Ascending aorta (tissue), 2 donors: Measurements from ENCODE around the gene LTBP4. TPM values are rescaled to one million over a fixed set of nuclear protein-coding genes. Genes with fewer than 3 reads are reported as not detected.

Experiments
- DNase-seq, 2 donors: peaks; one replicate each; pipeline ENCODE4 v3.0.0-alpha.2; 2019; ENCODE audit warnings: low spot score in 2 of 2
- H3K27ac ChIP-seq, 2 donors: fragments of 200-600 bp; sonication (generic); one replicate each; pipeline ENCODE4 v1.5.1; 2016 to 2017; ENCODE audit warnings: mild to moderate bottlenecking in 1 of 2
- H3K27me3 ChIP-seq: fragments of 200-600 bp; sonication (generic); one replicate; pipeline ENCODE4 v1.5.1; 2017
- H3K36me3 ChIP-seq, 2 donors: fragments of 200-600 bp; sonication (generic); one replicate each; pipeline ENCODE4 v1.5.1; 2016
- H3K4me1 ChIP-seq, 2 donors: fragments of 200-600 bp; sonication (generic); one replicate each; pipeline ENCODE4 v1.5.1; 2016 to 2017; ENCODE audit warnings: mild to moderate bottlenecking in 1 of 2
- H3K4me3 ChIP-seq, 2 donors: fragments of 200-600 bp; sonication (generic); one replicate each; pipeline ENCODE4 v1.5.1; 2016 to 2017; ENCODE audit warnings: mild to moderate bottlenecking in 1 of 2
- H3K9me3 ChIP-seq, 2 donors: fragments of 200-600 bp; sonication (generic); one replicate each; pipeline ENCODE4 v1.5.1; 2016
- intact Hi-C: fragments of 100-400 bp; cut with DNase I; formaldehyde crosslinking; loops from one replicate; pipeline ENCODE4 v1.15.1; 2023
- total RNA-seq: library from RNA; depleted of rRNA; stranded (reverse); fragments of >200 nt; gene quantifications from one replicate; pipeline ENCODE4 v1.1.0, GENCODE V29; 2016
- TF ChIP-seq, protein P1 (sequence below), 3 experiments: fragments of 200-600 bp in 2 of 3; fragments of 450-650 bp in 1 of 3; sonication (generic) in 2 of 3; IDR thresholded peaks; one replicate each; pipeline ENCODE4 v1.5.1; 2016 to 2019; ENCODE audit warnings: antibody characterized with exemption in 3 of 3, mild to moderate bottlenecking in 1 of 3, moderate library complexity in 1 of 3

LTBP4 gene, protein sequence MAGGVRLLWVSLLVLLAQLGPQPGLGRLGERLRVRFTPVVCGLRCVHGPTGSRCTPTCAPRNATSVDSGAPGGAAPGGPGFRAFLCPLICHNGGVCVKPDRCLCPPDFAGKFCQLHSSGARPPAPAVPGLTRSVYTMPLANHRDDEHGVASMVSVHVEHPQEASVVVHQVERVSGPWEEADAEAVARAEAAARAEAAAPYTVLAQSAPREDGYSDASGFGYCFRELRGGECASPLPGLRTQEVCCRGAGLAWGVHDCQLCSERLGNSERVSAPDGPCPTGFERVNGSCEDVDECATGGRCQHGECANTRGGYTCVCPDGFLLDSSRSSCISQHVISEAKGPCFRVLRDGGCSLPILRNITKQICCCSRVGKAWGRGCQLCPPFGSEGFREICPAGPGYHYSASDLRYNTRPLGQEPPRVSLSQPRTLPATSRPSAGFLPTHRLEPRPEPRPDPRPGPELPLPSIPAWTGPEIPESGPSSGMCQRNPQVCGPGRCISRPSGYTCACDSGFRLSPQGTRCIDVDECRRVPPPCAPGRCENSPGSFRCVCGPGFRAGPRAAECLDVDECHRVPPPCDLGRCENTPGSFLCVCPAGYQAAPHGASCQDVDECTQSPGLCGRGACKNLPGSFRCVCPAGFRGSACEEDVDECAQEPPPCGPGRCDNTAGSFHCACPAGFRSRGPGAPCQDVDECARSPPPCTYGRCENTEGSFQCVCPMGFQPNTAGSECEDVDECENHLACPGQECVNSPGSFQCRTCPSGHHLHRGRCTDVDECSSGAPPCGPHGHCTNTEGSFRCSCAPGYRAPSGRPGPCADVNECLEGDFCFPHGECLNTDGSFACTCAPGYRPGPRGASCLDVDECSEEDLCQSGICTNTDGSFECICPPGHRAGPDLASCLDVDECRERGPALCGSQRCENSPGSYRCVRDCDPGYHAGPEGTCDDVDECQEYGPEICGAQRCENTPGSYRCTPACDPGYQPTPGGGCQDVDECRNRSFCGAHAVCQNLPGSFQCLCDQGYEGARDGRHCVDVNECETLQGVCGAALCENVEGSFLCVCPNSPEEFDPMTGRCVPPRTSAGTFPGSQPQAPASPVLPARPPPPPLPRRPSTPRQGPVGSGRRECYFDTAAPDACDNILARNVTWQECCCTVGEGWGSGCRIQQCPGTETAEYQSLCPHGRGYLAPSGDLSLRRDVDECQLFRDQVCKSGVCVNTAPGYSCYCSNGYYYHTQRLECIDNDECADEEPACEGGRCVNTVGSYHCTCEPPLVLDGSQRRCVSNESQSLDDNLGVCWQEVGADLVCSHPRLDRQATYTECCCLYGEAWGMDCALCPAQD (N-terminal part only)
- 691 TPM for total RNA-seq

DNA sequence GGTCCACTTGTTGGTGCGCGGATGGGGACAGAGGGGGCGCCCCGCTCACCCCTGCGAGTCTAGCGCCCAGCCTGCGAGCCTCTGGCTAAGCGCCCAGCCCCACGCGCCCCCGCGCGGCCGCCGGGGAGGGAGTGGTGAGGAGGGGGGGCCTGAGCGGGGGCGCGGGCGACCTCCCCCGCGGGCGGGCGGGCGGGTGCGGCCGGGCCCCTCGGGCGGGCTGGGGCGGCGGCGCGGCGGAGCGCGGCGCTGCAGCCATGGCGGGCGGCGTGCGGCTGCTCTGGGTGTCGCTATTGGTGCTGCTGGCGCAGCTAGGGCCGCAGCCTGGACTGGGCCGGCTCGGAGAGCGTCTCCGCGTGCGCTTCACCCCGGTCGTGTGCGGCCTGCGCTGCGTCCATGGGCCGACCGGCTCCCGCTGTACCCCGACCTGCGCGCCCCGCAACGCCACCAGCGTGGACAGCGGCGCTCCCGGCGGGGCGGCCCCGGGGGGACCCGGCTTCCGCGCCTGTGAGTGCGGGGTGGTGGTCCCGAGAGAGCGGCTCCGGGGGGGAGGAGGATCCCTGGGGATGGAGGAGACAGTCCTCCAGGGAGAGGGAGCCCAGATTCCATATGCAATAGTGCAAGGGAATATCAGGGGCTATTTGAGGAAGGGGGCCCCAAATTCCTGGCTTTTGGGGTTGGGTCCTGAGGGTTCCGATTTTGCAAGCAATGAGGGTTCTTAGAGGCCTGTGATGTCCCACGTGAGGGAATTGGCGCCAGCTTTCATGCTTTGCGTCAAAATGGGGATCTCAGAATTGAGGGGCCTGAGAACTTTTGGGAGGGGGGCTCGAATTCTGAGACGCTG is at the start of gene LTBP4:
Gene LTBP4, plus strand, starts transcription at position 236 of the 841 bp plus-strand sequence. Its CDS starts 19 bp downstream, at position 255.
- Histone ChIP-seq H3K4me1 (peaks cover 26 to 62% of the 10 kb centered on the region in 2 donors), H3K27me3 (no peaks in the 10 kb centered on the region), H3K36me3 (no peaks in the 10 kb centered on the region), H3K9me3 (no peaks in the 10 kb centered on the region), H3K4me3 (peak within 1 kb of the TSS; percentile 75 to 92), H3K27ac (peak within 1 kb of the TSS; percentile 88 to 95)
- TF ChIP-seq, protein P1, sequence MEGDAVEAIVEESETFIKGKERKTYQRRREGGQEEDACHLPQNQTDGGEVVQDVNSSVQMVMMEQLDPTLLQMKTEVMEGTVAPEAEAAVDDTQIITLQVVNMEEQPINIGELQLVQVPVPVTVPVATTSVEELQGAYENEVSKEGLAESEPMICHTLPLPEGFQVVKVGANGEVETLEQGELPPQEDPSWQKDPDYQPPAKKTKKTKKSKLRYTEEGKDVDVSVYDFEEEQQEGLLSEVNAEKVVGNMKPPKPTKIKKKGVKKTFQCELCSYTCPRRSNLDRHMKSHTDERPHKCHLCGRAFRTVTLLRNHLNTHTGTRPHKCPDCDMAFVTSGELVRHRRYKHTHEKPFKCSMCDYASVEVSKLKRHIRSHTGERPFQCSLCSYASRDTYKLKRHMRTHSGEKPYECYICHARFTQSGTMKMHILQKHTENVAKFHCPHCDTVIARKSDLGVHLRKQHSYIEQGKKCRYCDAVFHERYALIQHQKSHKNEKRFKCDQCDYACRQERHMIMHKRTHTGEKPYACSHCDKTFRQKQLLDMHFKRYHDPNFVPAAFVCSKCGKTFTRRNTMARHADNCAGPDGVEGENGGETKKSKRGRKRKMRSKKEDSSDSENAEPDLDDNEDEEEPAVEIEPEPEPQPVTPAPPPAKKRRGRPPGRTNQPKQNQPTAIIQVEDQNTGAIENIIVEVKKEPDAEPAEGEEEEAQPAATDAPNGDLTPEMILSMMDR (IDR thresholded peaks at IDR 0.05) = peak in 1 of 3 experiments; percentile 15
- peak in 1 of 2 donors; percentile 86 for DNase-seq
- intact Hi-C loops = loop anchor here (5.0 to 10.0 kb wide), 3 partner anchors 159 to 317 kb away; partner anchors contain the start of genes AKT2, SERTAD1 and SERTAD3

DNA sequence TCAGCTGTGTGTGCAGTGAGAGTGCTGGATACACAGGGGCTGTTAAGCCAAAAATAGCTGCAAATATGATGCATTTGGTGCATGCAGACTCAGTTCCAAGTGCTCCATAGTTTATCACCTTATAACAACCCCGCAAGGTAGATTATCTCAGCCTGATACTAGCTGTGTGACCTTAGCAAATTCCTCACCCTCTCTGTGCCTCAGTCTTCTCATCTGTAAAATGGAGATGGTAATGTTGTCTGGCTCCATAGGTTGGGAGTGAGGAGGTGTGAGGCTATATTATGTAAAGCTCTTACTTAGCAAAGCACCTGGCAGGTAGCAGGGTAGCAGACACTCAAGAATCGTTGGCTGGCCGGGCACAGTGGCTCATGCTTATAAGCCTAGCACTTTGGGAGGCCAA is 48.3 kb upstream of the LTBP4 start:
- Histone ChIP-seq H3K27me3 (no peaks in the 10 kb centered on the region), H3K36me3 (no peaks in the 10 kb centered on the region), H3K9me3 (no peaks in the 10 kb centered on the region), H3K27ac (no peak overlapping the region), H3K4me3 (no peak overlapping the region), H3K4me1 (no peaks in the 10 kb centered on the region)
- TF ChIP-seq, protein P1 (IDR thresholded peaks at IDR 0.05) = no peak
- DNase-seq = no peak
- intact Hi-C loops = no loop called here

DNA sequence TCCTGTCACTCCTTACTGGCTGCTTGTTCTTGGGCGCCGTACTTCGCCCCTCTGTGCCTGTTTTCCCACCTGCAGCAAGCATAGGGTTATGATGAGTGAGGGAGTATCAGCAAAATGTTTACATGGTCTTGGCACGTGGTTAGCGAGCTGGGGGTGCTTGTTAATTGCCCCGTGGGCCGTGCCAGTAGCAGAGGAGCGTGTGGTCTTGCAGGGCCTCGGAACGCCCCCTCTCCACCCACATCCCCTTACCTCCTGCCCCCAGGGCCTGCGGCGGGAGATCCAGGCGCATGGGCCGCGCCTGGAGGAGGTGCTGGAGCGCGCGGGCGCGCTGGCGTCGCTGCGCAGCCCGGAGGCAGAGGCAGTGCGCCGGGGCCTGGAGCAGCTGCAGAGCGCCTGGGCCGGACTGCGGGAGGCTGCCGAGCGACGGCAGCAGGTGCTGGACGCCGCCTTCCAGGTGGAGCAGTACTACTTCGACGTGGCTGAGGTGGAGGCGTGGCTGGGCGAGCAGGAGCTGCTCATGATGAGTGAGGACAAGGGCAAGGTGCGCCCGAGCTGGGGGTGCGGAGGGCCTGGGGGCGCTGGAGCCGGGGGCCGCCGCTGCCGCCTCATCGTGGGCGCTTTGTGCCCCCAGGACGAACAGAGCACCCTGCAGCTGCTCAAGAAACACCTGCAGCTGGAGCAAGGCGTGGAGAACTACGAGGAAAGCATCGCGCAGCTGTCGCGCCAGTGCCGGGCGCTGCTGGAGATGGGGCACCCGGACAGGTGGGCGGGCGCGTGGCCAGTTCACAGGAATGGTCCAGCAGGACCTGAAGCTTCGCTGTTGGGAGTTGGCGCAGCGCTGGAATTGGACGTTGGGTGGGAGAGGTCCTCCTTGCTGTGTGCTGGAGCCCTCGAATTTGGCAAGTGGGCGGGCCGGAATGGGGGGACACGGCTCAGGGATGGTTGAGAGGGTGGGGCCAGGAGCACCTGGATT is 47.0 kb upstream of the LTBP4 start:
- Histone ChIP-seq H3K4me3 (no peak overlapping the region), H3K36me3 (no peaks in the 10 kb centered on the region), H3K4me1 (no peaks in the 10 kb centered on the region), H3K27me3 (no peaks in the 10 kb centered on the region), H3K9me3 (no peaks in the 10 kb centered on the region), H3K27ac (no peak overlapping the region)
- intact Hi-C loops = no loop called here
- TF ChIP-seq, protein P1 (IDR thresholded peaks at IDR 0.05) = no peak
- DNase-seq = no peak

DNA sequence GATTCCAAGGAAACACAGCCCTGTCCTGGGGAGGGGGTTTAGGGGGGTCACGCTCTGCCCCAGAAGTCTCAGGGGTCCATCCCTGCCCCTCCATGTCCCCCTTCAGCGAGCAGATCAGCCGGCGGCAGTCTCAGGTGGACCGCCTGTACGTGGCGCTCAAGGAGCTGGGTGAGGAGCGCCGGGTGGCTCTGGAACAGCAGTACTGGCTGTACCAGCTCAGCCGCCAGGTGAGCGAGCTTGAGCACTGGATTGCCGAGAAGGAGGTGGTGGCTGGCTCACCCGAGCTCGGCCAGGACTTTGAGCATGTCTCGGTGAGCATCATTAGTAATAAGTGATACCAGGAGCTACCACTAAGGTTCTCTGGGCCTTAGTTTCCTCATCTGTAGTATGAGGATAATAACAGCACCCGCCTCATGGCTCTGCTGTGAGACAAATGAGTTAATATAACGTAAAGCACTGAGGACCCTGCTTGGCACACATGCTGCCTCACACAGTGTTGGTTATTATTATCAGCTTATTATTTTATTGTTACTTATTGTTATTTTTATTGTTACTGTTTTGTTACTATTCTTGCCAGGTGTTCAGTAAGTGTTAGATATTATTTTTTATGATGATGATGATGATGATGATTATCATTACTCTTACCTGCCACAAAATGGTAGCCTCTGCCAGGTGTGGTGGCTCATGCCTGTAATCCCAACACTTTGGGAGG is 45.0 kb upstream of the LTBP4 start:
- DNase-seq = no peak
- H3K36me3 ChIP-seq = no peaks in the 10 kb centered on the region
- TF ChIP-seq, protein P1 (IDR thresholded peaks at IDR 0.05) = no peak

More for the DNA sequence above, 45.0 kb upstream of the LTBP4 start:
- H3K27me3 ChIP-seq = no peaks in the 10 kb centered on the region
- intact Hi-C loops = no loop called here
- H3K27ac ChIP-seq = no peak overlapping the region
- H3K9me3 ChIP-seq = no peaks in the 10 kb centered on the region
- H3K4me3 ChIP-seq = no peak overlapping the region
- no peaks in the 10 kb centered on the region for H3K4me1 ChIP-seq
